ENCODE measurements around the gene IDH3G. TPM values are rescaled to one million over a fixed set of nuclear protein-coding genes. Genes with fewer than 3 reads are reported as not detected.

Gene IDH3G
- 73.4 TPM for polyA plus RNA-seq (2013, experiment 1 of 2)
- 71.2 TPM for polyA plus RNA-seq (2013, experiment 2 of 2)

DNA sequence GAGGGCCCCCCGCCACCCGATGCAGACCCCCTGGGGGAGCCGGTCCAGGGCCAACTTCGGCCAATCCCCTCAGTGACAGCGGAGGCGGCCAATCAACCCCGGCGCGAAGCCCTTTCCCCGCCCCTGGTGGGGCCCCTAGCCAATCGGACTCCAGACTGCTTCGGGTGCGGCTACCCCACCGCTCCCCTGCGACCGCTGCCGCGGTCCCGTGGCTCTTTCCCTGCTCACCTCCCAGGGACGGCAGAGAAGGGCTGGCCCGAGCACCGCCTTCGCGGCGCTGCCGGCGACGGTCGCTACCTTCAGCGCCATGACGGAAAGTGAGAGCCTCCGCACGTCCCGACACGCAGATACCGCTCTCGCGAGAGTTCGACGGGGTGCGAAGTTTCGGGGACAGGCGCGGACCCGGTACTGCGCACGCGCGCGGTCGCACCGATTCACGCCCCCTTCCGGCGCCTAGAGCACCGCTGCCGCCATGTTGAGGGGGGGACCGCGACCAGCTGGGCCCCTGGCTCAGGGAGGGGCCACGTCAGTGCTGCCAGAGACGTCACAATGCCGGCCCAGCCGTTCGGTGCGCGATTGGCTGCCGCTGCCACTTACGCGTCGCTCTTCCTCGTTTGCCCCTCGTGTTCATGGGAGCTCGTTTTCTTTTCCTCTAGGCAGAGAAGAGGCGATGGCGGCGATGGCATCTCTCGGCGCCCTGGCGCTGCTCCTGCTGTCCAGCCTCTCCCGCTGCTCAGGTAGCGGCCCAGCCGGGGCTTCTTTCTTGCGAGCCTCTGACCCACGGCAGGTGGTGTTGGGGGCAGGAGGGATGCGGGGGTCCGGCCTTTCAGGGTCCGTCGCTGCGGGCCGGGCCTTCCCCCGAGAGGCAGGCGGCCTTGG is at the start of gene IDH3G, which contains the start of gene SSR4:
Gene IDH3G (minus strand): TSS at position 358 of the 879 bp plus-strand sequence. CDS start 49 bp downstream, at position 309.
Gene SSR4 (plus strand): TSS at position 651 of the 879 bp plus-strand sequence. CDS start 20 bp downstream, at position 671.
- H3K27me3 ChIP-seq (ENCODE audit: control insufficient read depth in 1 of 2, insufficient read depth in 1 of 2, low read length in 2 of 2) = no peaks in the 10 kb centered on the region
- peak within 1 kb of the TSS; percentile 94 for H2BK5ac ChIP-seq (ENCODE audit: low read depth, low read length, poor library complexity, severe bottlenecking)
- peak within 1 kb of the TSS; percentile 94 for H3K9ac ChIP-seq (ENCODE audit: low read length)
- peak within 1 kb of the TSS; percentile 89 for H4K91ac ChIP-seq (ENCODE audit: low read length)
- H2AK5ac ChIP-seq (ENCODE audit: low read length, severe bottlenecking) = peak within 1 kb of the TSS; percentile 73
- H3K4me2 ChIP-seq (ENCODE audit: low read length, poor library complexity, severe bottlenecking) = peak within 1 kb of the TSS; percentile 78
- H2BK12ac ChIP-seq (ENCODE audit: low read length in 2 of 2) = peak within 1 kb of the TSS in 1 of 2 experiments; percentile 71
- H3K4ac ChIP-seq (ENCODE audit: low read depth in 1 of 2, low read length in 2 of 2) = peak within 1 kb of the TSS; percentile 35 to 88
- H3K79me1 ChIP-seq (replicated peaks; ENCODE audit: low read length, poor library complexity, severe bottlenecking) = peaks cover 11% of the 10 kb centered on the region
- peak within 1 kb of the TSS; percentile 27 for H2BK120ac ChIP-seq (ENCODE audit: low read depth, low read length)
- peak within 1 kb of the TSS in 1 of 2 experiments; percentile 97 for H3K14ac ChIP-seq (ENCODE audit: low read length in 2 of 2)
- peak within 1 kb of the TSS; percentile 94 to 97 for H3K18ac ChIP-seq (ENCODE audit: low read depth in 1 of 2, low read length in 2 of 2)
- DNase-seq = peak; percentile 94
- H3K4me1 ChIP-seq (ENCODE audit: control insufficient read depth, insufficient read depth, low read depth, low read length) = peaks cover 19% of the 10 kb centered on the region
- H3K9me3 ChIP-seq (ENCODE audit: control insufficient read depth, low read length) = peaks cover 10% of the 10 kb centered on the region
- H3K23ac ChIP-seq (ENCODE audit: low read length in 2 of 2) = peak within 1 kb of the TSS in 1 of 2 experiments; percentile 40
- H2BK15ac ChIP-seq (ENCODE audit: low read depth, poor library complexity, severe bottlenecking) = no peak within 1 kb of the TSS
- no peak within 1 kb of the TSS for H2AFZ ChIP-seq (ENCODE audit: low read depth, low read length)
- under 1% methylated on average over 37 of the region's 92 CpGs for WGBS
- peak within 1 kb of the TSS; percentile 82 to 83 for H3K4me3 ChIP-seq (ENCODE audit: insufficient read depth in 1 of 2, low read depth in 1 of 2, low read length in 2 of 2)
- H3K27ac ChIP-seq (ENCODE audit: low read length, poor library complexity, severe bottlenecking) = peak within 1 kb of the TSS; percentile 92
- peaks cover 35 to 67% of the 10 kb centered on the region in 2 experiments for H3K36me3 ChIP-seq (ENCODE audit: control insufficient read depth in 1 of 2, insufficient read depth in 2 of 2, low read depth in 1 of 2, low read length in 2 of 2)
- peak within 1 kb of the TSS; percentile 89 for H4K8ac ChIP-seq (ENCODE audit: low read length)

DNA sequence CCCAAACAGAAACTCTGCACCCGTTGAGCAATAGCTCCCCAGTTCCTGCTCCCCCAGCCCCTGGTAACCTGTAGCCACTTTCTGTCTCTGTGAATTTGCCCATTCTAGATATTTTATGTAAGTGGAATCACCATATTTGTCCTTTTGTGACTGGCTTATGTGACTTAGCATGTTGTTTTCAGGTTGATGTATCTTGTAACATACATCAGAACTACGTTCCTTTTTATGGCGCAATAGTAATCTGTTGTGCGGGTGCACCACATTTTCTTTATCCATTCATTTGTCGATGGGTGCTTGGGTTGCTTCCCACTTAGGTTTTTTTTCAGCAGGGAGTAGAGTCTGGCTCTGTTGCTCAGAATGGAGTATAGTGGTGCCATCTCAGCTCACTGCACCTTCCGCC is 42.7 kb upstream of the IDH3G start:
- no peak overlapping the region for H3K27ac ChIP-seq (ENCODE audit: low read length, poor library complexity, severe bottlenecking)
- H3K9me3 ChIP-seq (ENCODE audit: control insufficient read depth, low read length) = peaks cover 4% of the 10 kb centered on the region
- no peak overlapping the region for H3K4me2 ChIP-seq (ENCODE audit: low read length, poor library complexity, severe bottlenecking)
- H3K36me3 ChIP-seq (ENCODE audit: control insufficient read depth in 1 of 2, insufficient read depth in 2 of 2, low read depth in 1 of 2, low read length in 2 of 2) = no peaks in the 10 kb centered on the region
- no peaks in the 10 kb centered on the region for H3K4me1 ChIP-seq (ENCODE audit: control insufficient read depth, insufficient read depth, low read depth, low read length)
- no peak overlapping the region for H2BK5ac ChIP-seq (ENCODE audit: low read depth, low read length, poor library complexity, severe bottlenecking)
- no peak overlapping the region for H4K8ac ChIP-seq (ENCODE audit: low read length)
- no peaks in the 10 kb centered on the region for H3K79me1 ChIP-seq (replicated peaks; ENCODE audit: low read length, poor library complexity, severe bottlenecking)
- peaks cover 17 to 77% of the 10 kb centered on the region in 2 experiments for H3K27me3 ChIP-seq (ENCODE audit: control insufficient read depth in 1 of 2, insufficient read depth in 1 of 2, low read length in 2 of 2)
- no peak overlapping the region for H2AFZ ChIP-seq (ENCODE audit: low read depth, low read length)
- H2BK120ac ChIP-seq (ENCODE audit: low read depth, low read length) = no peak overlapping the region
- WGBS = 85% methylated on average over 2 of the region's 6 CpGs
- DNase-seq = no peak
- no peak overlapping the region for H2BK12ac ChIP-seq (ENCODE audit: low read length in 2 of 2)
- no peak overlapping the region for H3K14ac ChIP-seq (ENCODE audit: low read length in 2 of 2)
- H3K4ac ChIP-seq (ENCODE audit: low read depth in 1 of 2, low read length in 2 of 2) = no peak overlapping the region
- H3K23ac ChIP-seq (ENCODE audit: low read length in 2 of 2) = no peak overlapping the region
- no peak overlapping the region for H3K9ac ChIP-seq (ENCODE audit: low read length)
- H2BK15ac ChIP-seq (ENCODE audit: low read depth, poor library complexity, severe bottlenecking) = no peak overlapping the region
- H2AK5ac ChIP-seq (ENCODE audit: low read length, severe bottlenecking) = no peak overlapping the region
- no peak overlapping the region for H3K18ac ChIP-seq (ENCODE audit: low read depth in 1 of 2, low read length in 2 of 2)
- no peak overlapping the region for H3K4me3 ChIP-seq (ENCODE audit: insufficient read depth in 1 of 2, low read depth in 1 of 2, low read length in 2 of 2)
- H4K91ac ChIP-seq (ENCODE audit: low read length) = no peak overlapping the region

DNA sequence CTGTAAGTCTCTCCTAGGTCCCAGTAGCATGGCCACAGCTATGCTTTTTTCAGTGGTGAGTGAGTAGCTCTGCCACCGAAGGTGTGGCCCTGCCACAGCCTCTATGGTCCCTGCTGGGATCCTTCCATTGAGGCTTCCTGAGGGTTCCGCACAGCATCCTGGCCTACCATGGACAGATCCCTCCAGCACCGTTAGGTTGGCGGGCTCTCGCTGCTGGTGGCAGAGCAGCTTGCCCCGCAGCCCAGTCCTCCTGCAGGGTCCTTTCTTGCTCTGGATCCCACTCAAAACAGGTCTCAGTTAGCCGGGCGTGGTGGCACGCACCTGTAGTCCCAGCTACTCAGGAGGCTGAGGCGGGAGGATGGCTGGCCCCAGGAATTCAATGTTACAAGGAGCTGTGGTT is 38.6 kb upstream of the IDH3G start:
- Histone ChIP-seq H3K9ac (ENCODE audit: low read length) (no peak overlapping the region), H3K4me3 (ENCODE audit: insufficient read depth in 1 of 2, low read depth in 1 of 2, low read length in 2 of 2) (no peak overlapping the region), H3K4me2 (ENCODE audit: low read length, poor library complexity, severe bottlenecking) (no peak overlapping the region), H2BK120ac (ENCODE audit: low read depth, low read length) (no peak overlapping the region), H3K36me3 (ENCODE audit: control insufficient read depth in 1 of 2, insufficient read depth in 2 of 2, low read depth in 1 of 2, low read length in 2 of 2) (no peaks in the 10 kb centered on the region), H3K14ac (ENCODE audit: low read length in 2 of 2) (no peak overlapping the region), H2AK5ac (ENCODE audit: low read length, severe bottlenecking) (no peak overlapping the region), H3K23ac (ENCODE audit: low read length in 2 of 2) (no peak overlapping the region), H3K27me3 (ENCODE audit: control insufficient read depth in 1 of 2, insufficient read depth in 1 of 2, low read length in 2 of 2) (peaks cover 41 to 67% of the 10 kb centered on the region in 2 experiments), H2BK5ac (ENCODE audit: low read depth, low read length, poor library complexity, severe bottlenecking) (no peak overlapping the region), H3K18ac (ENCODE audit: low read depth in 1 of 2, low read length in 2 of 2) (no peak overlapping the region), H3K79me1 (replicated peaks; ENCODE audit: low read length, poor library complexity, severe bottlenecking) (no peaks in the 10 kb centered on the region), H4K8ac (ENCODE audit: low read length) (no peak overlapping the region), H3K27ac (ENCODE audit: low read length, poor library complexity, severe bottlenecking) (no peak overlapping the region), H3K9me3 (ENCODE audit: control insufficient read depth, low read length) (peaks cover 8% of the 10 kb centered on the region), H3K4me1 (ENCODE audit: control insufficient read depth, insufficient read depth, low read depth, low read length) (peaks cover 18% of the 10 kb centered on the region), H4K91ac (ENCODE audit: low read length) (no peak overlapping the region), H3K4ac (ENCODE audit: low read depth in 1 of 2, low read length in 2 of 2) (no peak overlapping the region), H2BK15ac (ENCODE audit: low read depth, poor library complexity, severe bottlenecking) (no peak overlapping the region), H2BK12ac (ENCODE audit: low read length in 2 of 2) (no peak overlapping the region), H2AFZ (ENCODE audit: low read depth, low read length) (no peak overlapping the region)
- DNase-seq = no peak
- WGBS = 78% methylated on average over 10 of the region's 10 CpGs

- H3K9ac ChIP-seq (ENCODE audit: low read length) = no peak overlapping the region
- no peaks in the 10 kb centered on the region for H3K36me3 ChIP-seq (ENCODE audit: control insufficient read depth in 1 of 2, insufficient read depth in 2 of 2, low read depth in 1 of 2, low read length in 2 of 2)
- no peak overlapping the region for H2BK5ac ChIP-seq (ENCODE audit: low read depth, low read length, poor library complexity, severe bottlenecking)
- H4K91ac ChIP-seq (ENCODE audit: low read length) = no peak overlapping the region
- no peaks in the 10 kb centered on the region for H3K79me1 ChIP-seq (replicated peaks; ENCODE audit: low read length, poor library complexity, severe bottlenecking)
- H3K27ac ChIP-seq (ENCODE audit: low read length, poor library complexity, severe bottlenecking) = no peak overlapping the region
- H4K8ac ChIP-seq (ENCODE audit: low read length) = no peak overlapping the region
- H2BK15ac ChIP-seq (ENCODE audit: low read depth, poor library complexity, severe bottlenecking) = no peak overlapping the region
- no peak overlapping the region for H3K14ac ChIP-seq (ENCODE audit: low read length in 2 of 2)
- no peak overlapping the region for H2AFZ ChIP-seq (ENCODE audit: low read depth, low read length)
- H3K18ac ChIP-seq (ENCODE audit: low read depth in 1 of 2, low read length in 2 of 2) = no peak overlapping the region
- H3K4me2 ChIP-seq (ENCODE audit: low read length, poor library complexity, severe bottlenecking) = no peak overlapping the region
- H2AK5ac ChIP-seq (ENCODE audit: low read length, severe bottlenecking) = no peak overlapping the region
- H3K4me3 ChIP-seq (ENCODE audit: insufficient read depth in 1 of 2, low read depth in 1 of 2, low read length in 2 of 2) = no peak overlapping the region
- H3K27me3 ChIP-seq (ENCODE audit: control insufficient read depth in 1 of 2, insufficient read depth in 1 of 2, low read length in 2 of 2) = peaks cover 42 to 70% of the 10 kb centered on the region in 2 experiments
- DNase-seq = no peak
- no peak overlapping the region for H3K4ac ChIP-seq (ENCODE audit: low read depth in 1 of 2, low read length in 2 of 2)
- peaks cover 18% of the 10 kb centered on the region for H3K4me1 ChIP-seq (ENCODE audit: control insufficient read depth, insufficient read depth, low read depth, low read length)
- no peak overlapping the region for H2BK120ac ChIP-seq (ENCODE audit: low read depth, low read length)
- 74% methylated on average over 17 of the region's 23 CpGs for WGBS
- peaks cover 8% of the 10 kb centered on the region for H3K9me3 ChIP-seq (ENCODE audit: control insufficient read depth, low read length)
- H2BK12ac ChIP-seq (ENCODE audit: low read length in 2 of 2) = no peak overlapping the region
- no peak overlapping the region for H3K23ac ChIP-seq (ENCODE audit: low read length in 2 of 2)
Measured at GRCh38 chrX:153831429-153832150, 37.4 kb upstream of the IDH3G start.
